ENCODE data around the gene PCBP1. TPM values are rescaled to one million over a fixed set of nuclear protein-coding genes. Genes with fewer than 3 reads are reported as not detected.

The PCBP1 gene
- total RNA-seq, 2 experiments from 2014 or later: 424 to 429 TPM

GRCh38 chr2:70070542-70071268 is 16.6 kb upstream of the PCBP1 start:
- ChIA-PET POLR2A (interaction anchor here (0.7 to 3.3 kb wide), 3 partner anchors 11 to 156 kb away, joined by 4 to 32 read pairs (median 4); partner anchors contain the start of gene MXD1), CTCF (interaction anchor here (0.7 to 2.4 kb wide), 14 partner anchors 11 to 158 kb away, joined by 3 to 11 read pairs (median 4); partner anchors contain the start of gene MXD1)

GRCh38 chr2:70073493-70073892 is 13.8 kb upstream of the PCBP1 start:
- POLR2A ChIA-PET: interaction anchor here (0.7 kb wide), 1 partner anchor 173 kb away, joined by 4 read pairs; no protein-coding TSS in a partner anchor
- CTCF ChIA-PET: interaction anchor here (0.6 to 3.5 kb wide), 3 partner anchors 10 to 161 kb away, joined by 3 to 14 read pairs (median 5); no protein-coding TSS in a partner anchor

GRCh38 chr2:70078384-70078783 is 8.9 kb upstream of the PCBP1 start:
- ChIA-PET CTCF (interaction anchor here (0.9 to 2.2 kb wide), 3 partner anchors 10 to 164 kb away, joined by 3 to 6 read pairs (median 5); partner anchors contain the start of gene C2orf42), POLR2A (interaction anchor here (0.9 kb wide), 1 partner anchor 164 kb away, joined by 3 read pairs; the partner anchor contains the start of gene MXD1)

GRCh38 chr2:70080610-70081200 is 6.6 kb upstream of the PCBP1 start:
- POLR2A ChIA-PET: interaction anchor here (0.6 to 1.2 kb wide), 2 partner anchors 12 to 57 kb away, joined by 3 to 7 read pairs; no protein-coding TSS in a partner anchor
- CTCF ChIA-PET: interaction anchor here (1.3 to 2.6 kb wide), 4 partner anchors 10 to 166 kb away, joined by 3 to 11 read pairs (median 8); partner anchors contain the start of gene MXD1

- ChIA-PET CTCF (interaction anchor here (1.3 to 2.6 kb wide), 4 partner anchors 11 to 167 kb away, joined by 3 to 11 read pairs (median 8); partner anchors contain the start of gene MXD1), POLR2A (interaction anchor here (0.6 to 1.8 kb wide), 5 partner anchors 10 to 167 kb away, joined by 3 to 7 read pairs (median 4); partner anchors contain the start of gene MXD1)
These were observed 6.1 kb upstream of the PCBP1 start for GRCh38 chr2:70081221-70081620.

GRCh38 chr2:70083344-70084156 is 3.7 kb upstream of the PCBP1 start:
- ChIA-PET CTCF (interaction anchor here (1.0 to 6.7 kb wide), 8 partner anchors 11 to 170 kb away, joined by 3 to 61 read pairs (median 8); partner anchors contain the start of gene MXD1), POLR2A (interaction anchor here (0.6 to 6.5 kb wide), 3 partner anchors 59 to 177 kb away, joined by 4 to 65 read pairs (median 26); partner anchors contain the start of gene MXD1)

GRCh38 chr2:70084973-70085710 is 2.1 kb upstream of the PCBP1 start:
- CTCF ChIA-PET: interaction anchor here (0.8 to 6.7 kb wide), 7 partner anchors 15 to 171 kb away, joined by 3 to 61 read pairs (median 8); partner anchors contain the start of genes C2orf42 and MXD1
- POLR2A ChIA-PET: interaction anchor here (0.6 to 6.5 kb wide), 13 partner anchors 12 to 192 kb away, joined by 3 to 65 read pairs (median 6); partner anchors contain the start of genes C2orf42, MXD1 and SNRNP27

GRCh38 chr2:70085711-70086277 is 1.5 kb upstream of the PCBP1 start:
- ChIA-PET CTCF (interaction anchor here (0.8 to 6.7 kb wide), 7 partner anchors 15 to 172 kb away, joined by 3 to 61 read pairs (median 8); partner anchors contain the start of genes C2orf42 and MXD1), POLR2A (interaction anchor here (0.6 to 6.5 kb wide), 13 partner anchors 11 to 192 kb away, joined by 3 to 65 read pairs (median 6); partner anchors contain the start of genes C2orf42, MXD1 and SNRNP27)

- ChIA-PET POLR2A (interaction anchor here (0.6 to 6.5 kb wide), 13 partner anchors 9 to 193 kb away, joined by 3 to 65 read pairs (median 11); partner anchors contain the start of genes MXD1 and SNRNP27), CTCF (interaction anchor here (1.0 to 6.7 kb wide), 7 partner anchors 9 to 173 kb away, joined by 3 to 61 read pairs (median 8); partner anchors contain the start of gene MXD1)
These were observed 919 bp upstream of the PCBP1 start for GRCh38 chr2:70086278-70086837.

- ChIA-PET POLR2A (interaction anchor here (0.6 to 6.5 kb wide), 14 partner anchors 7 to 205 kb away, joined by 3 to 65 read pairs (median 6); partner anchors contain the start of genes MXD1 and SNRPG), CTCF (interaction anchor here (0.6 to 6.7 kb wide), 7 partner anchors 16 to 309 kb away, joined by 3 to 61 read pairs (median 13); partner anchors contain the start of genes C2orf42 and MXD1)
These were observed 673 bp downstream of the PCBP1 start for GRCh38 chr2:70087702-70088597.

GRCh38 chr2:70088598-70089219 is 1.4 kb downstream of the PCBP1 start:
- CTCF ChIA-PET: interaction anchor here (1.1 to 6.7 kb wide), 6 partner anchors 15 to 175 kb away, joined by 4 to 61 read pairs (median 16); partner anchors contain the start of gene MXD1
- POLR2A ChIA-PET: interaction anchor here (0.6 to 6.5 kb wide), 11 partner anchors 14 to 174 kb away, joined by 3 to 65 read pairs (median 10); partner anchors contain the start of gene MXD1

- ChIA-PET CTCF (interaction anchor here (0.8 to 6.7 kb wide), 6 partner anchors 15 to 176 kb away, joined by 3 to 61 read pairs (median 16); partner anchors contain the start of gene MXD1), POLR2A (interaction anchor here (0.8 to 6.5 kb wide), 8 partner anchors 15 to 175 kb away, joined by 4 to 65 read pairs (median 20); partner anchors contain the start of gene MXD1)
These were observed 2.1 kb downstream of the PCBP1 start for GRCh38 chr2:70089220-70089982.

- ChIA-PET CTCF (interaction anchor here (0.8 to 6.7 kb wide), 7 partner anchors 14 to 178 kb away, joined by 3 to 61 read pairs (median 8); no protein-coding TSS in a partner anchor), POLR2A (interaction anchor here (0.8 to 6.5 kb wide), 6 partner anchors 13 to 176 kb away, joined by 4 to 65 read pairs (median 13); partner anchors contain the start of gene MXD1)
These were observed 2.8 kb downstream of the PCBP1 start for GRCh38 chr2:70089983-70090525.

Measured in activated CD8-positive, alpha-beta memory T cell treated with anti-CD3 and anti-CD28 coated beads for 36 hours (primary cell).